Spleen (tissue), 13 donors: ENCODE data around the gene KANSL1L. TPM values are rescaled to one million over a fixed set of nuclear protein-coding genes. Genes with fewer than 3 reads are reported as not detected.

ENCODE experiments used
- DNase-seq: peaks from one replicate; pipeline ENCODE4 v3.0.0-alpha.2; 2020
- H3K27ac ChIP-seq, 8 donors: fragments of 200-600 bp; sonication (generic) in 7 of 8; 1 replicate in 4 of 8; 2 replicates in 4 of 8; pipeline versions ENCODE4 v1.5.0 to v1.8.0; 2016 to 2021; ENCODE audit warnings: inconsistent platforms in 4 of 8, mild to moderate bottlenecking in 4 of 8, moderate library complexity in 1 of 8
- H3K27me3 ChIP-seq, 7 donors: fragments of 200-600 bp; sonication (generic) in 6 of 7; replicated peaks in 1 of 7; 1 replicate in 4 of 7; 2 replicates in 3 of 7; pipeline versions ENCODE4 v1.5.0 to v1.8.0; 2016 to 2021; ENCODE audit warnings: inconsistent platforms in 3 of 7, mild to moderate bottlenecking in 1 of 7
- H3K36me3 ChIP-seq, 6 donors: fragments of 200-600 bp; sonication (generic) in 5 of 6; 1 replicate in 4 of 6; 2 replicates in 2 of 6; pipeline versions ENCODE4 v1.5.0 to v1.8.0; 2016 to 2021; ENCODE audit warnings: inconsistent platforms in 2 of 6
- H3K4me1 ChIP-seq, 6 donors: fragments of 200-600 bp; sonication (generic) in 5 of 6; 1 replicate in 3 of 6; 2 replicates in 3 of 6; pipeline versions ENCODE4 v1.5.0 to v1.8.0; 2016 to 2021; ENCODE audit warnings: inconsistent platforms in 3 of 6
- H3K4me3 ChIP-seq, 8 donors: fragments of 200-600 bp; sonication (generic) in 7 of 8; 1 replicate in 4 of 8; 2 replicates in 4 of 8; pipeline versions ENCODE4 v1.5.0 to v1.8.0; 2016 to 2021; ENCODE audit warnings: inconsistent platforms in 4 of 8, mild to moderate bottlenecking in 4 of 8, moderate library complexity in 2 of 8
- H3K9me3 ChIP-seq, 8 donors: fragments of 200-600 bp; sonication (generic) in 7 of 8; 1 replicate in 4 of 8; 2 replicates in 4 of 8; pipeline versions ENCODE4 v1.5.0 to v1.8.0; 2016 to 2021; ENCODE audit warnings: inconsistent platforms in 4 of 8
- POLR2A ChIP-seq, 3 donors: fragments of 450-650 bp; IDR thresholded peaks; one replicate each; pipeline ENCODE4 v1.5.1; 2017; ENCODE audit warnings: antibody characterized with exemption in 3 of 3, mild to moderate bottlenecking in 1 of 3
- POLR2AphosphoS5 ChIP-seq, 3 donors: sonication (generic); formaldehyde crosslinking; IDR thresholded peaks; one replicate each; pipeline ENCODE4 v1.5.1; 2017; ENCODE audit warnings: antibody characterized with exemption in 3 of 3
- WGBS, 5 donors: extraction: QIAGEN DNeasy Blood & Tissue Kit in 3 of 5; methylation state at CpG; one replicate each; pipeline versions ENCODE4 v1.1.5 to v1.1.7; 2013 to 2018; 5-methylcytosine and 5-hydroxymethylcytosine counted together
- intact Hi-C: fragments of 100-400 bp; cut with DNase I; formaldehyde crosslinking; loops from one replicate; pipeline ENCODE4 v1.15.0; 2023; ENCODE audit warnings: low total_unique reads
- long read RNA-seq, 2 donors: transcript quantifications; one replicate each; lab custom pipeline, GENCODE V29; 2026
- polyA plus RNA-seq, 3 donors: library from polyadenylated mRNA; stranded (reverse); fragments of 200-250 nt; gene quantifications; one replicate each; pipeline ENCODE4 v1.2.1, GENCODE V29; 2013
- total RNA-seq, 7 donors: library from RNA; depleted of rRNA in 3 of 7; stranded (reverse); fragments of >200 nt in 3 of 7; fragmentation: NEBNext Ultra II Directional in 4 of 7; extraction: Animal tissue kit (Norgen Biotek cat#: 25700) in 4 of 7; gene quantifications; one replicate each; pipeline versions ENCODE4 v1.1.0 to v1.2.1, GENCODE V29; 2016 to 2021
- TF ChIP-seq, protein P1 (sequence below), 11 experiments: fragments of 200-600 bp in 7 of 11; fragments of 450-650 bp in 4 of 11; sonication (generic) in 4 of 11; IDR thresholded peaks in 8 of 11; conservative IDR thresholded peaks in 3 of 11; 1 replicate in 7 of 11; 2 replicates in 4 of 11; pipeline versions ENCODE4 v1.4.0 to v1.8.0; 2016 to 2021; ENCODE audit warnings: antibody characterized with exemption in 11 of 11, inconsistent platforms in 4 of 11, mild to moderate bottlenecking in 1 of 11
- donor health status: healthy with polysubstance abuse.
- donor health status: DM: no; HTN: no; CAD: no; lungs with moderate emphysema.
- donor health status: DM: no; HTN: no; CAD: no.
- donor health status: Bipolar disorder and iron deficiency.
- donor health status: healthy.
- donor health status: DM: no; HTN: no; CAD: no.
- donor health status: DM: yes; HTN: yes; CAD: no.

Gene KANSL1L, protein sequence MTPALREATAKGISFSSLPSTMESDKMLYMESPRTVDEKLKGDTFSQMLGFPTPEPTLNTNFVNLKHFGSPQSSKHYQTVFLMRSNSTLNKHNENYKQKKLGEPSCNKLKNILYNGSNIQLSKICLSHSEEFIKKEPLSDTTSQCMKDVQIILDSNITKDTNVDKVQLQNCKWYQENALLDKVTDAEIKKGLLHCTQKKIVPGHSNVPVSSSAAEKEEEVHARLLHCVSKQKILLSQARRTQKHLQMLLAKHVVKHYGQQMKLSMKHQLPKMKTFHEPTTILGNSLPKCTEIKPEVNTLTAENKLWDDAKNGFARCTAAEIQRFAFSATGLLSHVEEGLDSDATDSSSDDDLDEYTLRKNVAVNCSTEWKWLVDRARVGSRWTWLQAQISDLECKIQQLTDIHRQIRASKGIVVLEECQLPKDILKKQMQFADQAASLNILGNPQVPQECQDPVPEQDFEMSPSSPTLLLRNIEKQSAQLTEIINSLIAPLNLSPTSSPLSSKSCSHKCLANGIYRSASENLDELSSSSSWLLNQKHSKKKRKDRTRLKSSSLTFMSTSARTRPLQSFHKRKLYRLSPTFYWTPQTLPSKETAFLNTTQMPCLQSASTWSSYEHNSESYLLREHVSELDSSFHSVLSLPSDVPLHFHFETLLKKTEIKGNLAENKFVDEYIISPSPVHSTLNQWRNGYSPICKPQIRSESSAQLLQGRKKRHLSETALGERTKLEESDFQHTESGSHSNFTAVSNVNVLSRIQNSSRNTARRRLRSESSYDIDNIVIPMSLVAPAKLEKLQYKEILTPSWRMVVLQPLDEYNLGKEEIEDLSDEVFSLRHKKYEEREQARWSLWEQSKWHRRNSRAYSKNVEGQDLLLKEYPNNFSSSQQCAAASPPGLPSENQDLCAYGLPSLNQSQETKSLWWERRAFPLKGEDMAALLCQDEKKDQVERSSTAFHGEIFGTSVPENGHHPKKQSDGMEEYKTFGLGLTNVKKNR
- total RNA-seq (10 to 100 TPM; 13.5 to 30.5 (median 17.9) TPM), polyA plus RNA-seq (1 to 10 TPM; 1.2 to 2.7 (median 2.0) TPM)
- long read RNA-seq, donor 1, partial matches to known transcripts, result 14 of 16 reads
- long read RNA-seq, donor 1, other reads (novel, unspliced or antisense), result 0 of 16 reads
- long read RNA-seq, donor 2, partial matches to known transcripts, result 0 of 1 reads
- long read RNA-seq, donor 2, other reads (novel, unspliced or antisense), result 0 of 1 reads

DNA sequence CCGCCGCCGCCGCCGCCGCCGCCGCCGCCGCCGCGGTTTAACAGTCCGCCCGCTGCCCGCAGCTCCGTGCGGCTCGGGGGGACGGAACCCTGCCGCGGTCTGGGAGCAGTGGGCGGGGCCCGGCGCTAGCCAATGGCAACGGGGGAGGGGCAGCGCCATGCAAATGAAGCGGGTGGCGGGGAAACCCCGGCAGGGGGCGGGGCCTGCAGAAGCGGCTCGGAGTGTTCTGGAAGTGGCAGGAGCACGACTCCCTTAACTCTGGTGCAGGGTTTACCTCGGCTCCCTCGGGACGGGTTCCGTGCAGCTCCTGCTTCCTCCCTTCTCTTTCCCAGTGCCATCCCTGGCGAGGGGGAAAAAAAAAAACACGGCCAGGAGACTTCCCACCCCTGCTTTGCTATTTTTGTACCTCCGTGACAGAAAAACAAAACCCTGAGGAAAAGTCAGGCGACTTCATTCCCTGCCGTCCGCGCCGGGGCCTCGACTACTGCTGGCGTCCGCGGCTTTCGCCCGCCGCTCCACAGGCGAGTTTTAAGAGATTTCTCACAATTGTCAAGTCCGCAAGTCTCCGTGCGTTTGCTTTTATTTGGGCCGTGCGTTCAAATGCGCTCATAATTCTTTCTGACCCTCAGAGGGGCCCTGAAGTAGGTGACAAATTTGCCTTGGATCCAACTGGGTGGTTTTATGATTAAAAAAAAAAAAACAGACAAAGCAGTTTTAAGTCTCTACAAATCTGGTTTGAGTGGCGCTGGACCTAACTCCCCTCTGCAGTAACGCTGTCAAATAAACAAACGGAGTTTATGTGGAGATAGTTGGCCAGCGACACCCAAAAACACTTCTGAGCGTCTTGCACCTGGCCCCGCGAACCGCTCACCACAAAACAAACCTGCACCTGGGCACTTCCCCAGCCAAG lies at the start of gene KANSL1L:
TSS of gene KANSL1L (minus strand) at position 101 of the 910 bp plus-strand sequence. CDS start 16,827 bp downstream, outside the sequence.
- H3K4me1 ChIP-seq, result peaks cover 0 to 46% (median 31%) of the 10 kb centered on the region in 6 donors
- no peaks in the 10 kb centered on the region for H3K9me3 ChIP-seq
- 0 to 1% (median 1%) methylated on average over 39 to 67 of the region's 67 CpGs for WGBS, 5 donors
- intact Hi-C loops, result no loop called here
- peak; percentile 99 for DNase-seq
- peaks cover 0 to 22% (median 0%) of the 10 kb centered on the region in 7 donors for H3K27me3 ChIP-seq
- TF ChIP-seq POLR2AphosphoS5 (IDR thresholded peaks at IDR 0.05) (peak; percentile 93 to 98 (median 96)), POLR2A (IDR thresholded peaks at IDR 0.05) (peak in 1 of 3 donors; percentile 84)
- TF ChIP-seq, protein P1, sequence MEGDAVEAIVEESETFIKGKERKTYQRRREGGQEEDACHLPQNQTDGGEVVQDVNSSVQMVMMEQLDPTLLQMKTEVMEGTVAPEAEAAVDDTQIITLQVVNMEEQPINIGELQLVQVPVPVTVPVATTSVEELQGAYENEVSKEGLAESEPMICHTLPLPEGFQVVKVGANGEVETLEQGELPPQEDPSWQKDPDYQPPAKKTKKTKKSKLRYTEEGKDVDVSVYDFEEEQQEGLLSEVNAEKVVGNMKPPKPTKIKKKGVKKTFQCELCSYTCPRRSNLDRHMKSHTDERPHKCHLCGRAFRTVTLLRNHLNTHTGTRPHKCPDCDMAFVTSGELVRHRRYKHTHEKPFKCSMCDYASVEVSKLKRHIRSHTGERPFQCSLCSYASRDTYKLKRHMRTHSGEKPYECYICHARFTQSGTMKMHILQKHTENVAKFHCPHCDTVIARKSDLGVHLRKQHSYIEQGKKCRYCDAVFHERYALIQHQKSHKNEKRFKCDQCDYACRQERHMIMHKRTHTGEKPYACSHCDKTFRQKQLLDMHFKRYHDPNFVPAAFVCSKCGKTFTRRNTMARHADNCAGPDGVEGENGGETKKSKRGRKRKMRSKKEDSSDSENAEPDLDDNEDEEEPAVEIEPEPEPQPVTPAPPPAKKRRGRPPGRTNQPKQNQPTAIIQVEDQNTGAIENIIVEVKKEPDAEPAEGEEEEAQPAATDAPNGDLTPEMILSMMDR (IDR thresholded peaks at IDR 0.05 in 8 of 11, conservative IDR thresholded peaks at IDR 0.05 in 3 of 11), result peak in 1 of 11 experiments; percentile 5
- no peaks in the 10 kb centered on the region for H3K36me3 ChIP-seq
- peak within 1 kb of the TSS; percentile 74 to 90 (median 80) for H3K4me3 ChIP-seq
- peak within 1 kb of the TSS; percentile 94 to 100 (median 99) for H3K27ac ChIP-seq

GRCh38 chr2:210215120-210215519 lies 43.9 kb upstream of the KANSL1L start:
- H3K9me3 ChIP-seq, result no peaks in the 10 kb centered on the region
- intact Hi-C loops, result no loop called here
- 11 to 35% (median 23%) methylated on average over 1 of the region's 1 CpG for WGBS, 5 donors
- peaks cover 0 to 15% (median 0%) of the 10 kb centered on the region in 7 donors for H3K27me3 ChIP-seq
- no peak overlapping the region for H3K27ac ChIP-seq
- no peaks in the 10 kb centered on the region for H3K4me1 ChIP-seq
- TF ChIP-seq POLR2AphosphoS5 (IDR thresholded peaks at IDR 0.05) (no peak), POLR2A (IDR thresholded peaks at IDR 0.05) (no peak)
- TF ChIP-seq, protein P1 (IDR thresholded peaks at IDR 0.05 in 8 of 11, conservative IDR thresholded peaks at IDR 0.05 in 3 of 11), result no peak
- H3K36me3 ChIP-seq, result no peaks in the 10 kb centered on the region
- H3K4me3 ChIP-seq, result no peak overlapping the region
- DNase-seq, result no peak

GRCh38 chr2:210210185-210210584 lies 39.0 kb upstream of the KANSL1L start:
- H3K36me3 ChIP-seq, result no peaks in the 10 kb centered on the region
- no peak for DNase-seq
- no peaks in the 10 kb centered on the region for H3K4me1 ChIP-seq
- WGBS, 5 donors, result 86 to 97% (median 91%) methylated on average over 1 of the region's 1 CpG
- H3K27ac ChIP-seq, result no peak overlapping the region
- intact Hi-C loops, result no loop called here
- no peaks in the 10 kb centered on the region for H3K9me3 ChIP-seq
- peaks cover 0 to 2% (median 0%) of the 10 kb centered on the region in 7 donors for H3K27me3 ChIP-seq
- TF ChIP-seq POLR2AphosphoS5 (IDR thresholded peaks at IDR 0.05), result no peak
- no peak for TF ChIP-seq POLR2A (IDR thresholded peaks at IDR 0.05)
- TF ChIP-seq, protein P1 (IDR thresholded peaks at IDR 0.05 in 8 of 11, conservative IDR thresholded peaks at IDR 0.05 in 3 of 11), result no peak
- no peak overlapping the region for H3K4me3 ChIP-seq
